Spleen (tissue), 10 donors: ENCODE data around the gene ENTPD8. TPM values are rescaled to one million over a fixed set of nuclear protein-coding genes. Genes with fewer than 3 reads are reported as not detected.

Experiments used
- microRNA-seq, 3 donors: library from miRNA; unstranded; fragments of <30 nt; microRNA quantifications; one replicate each; pipeline versions ENCODE4 to v1.1.0, GENCODE V29; 2019 to 2020
- polyA plus RNA-seq, 3 donors: library from polyadenylated mRNA; stranded (reverse); fragments of 200-250 nt; gene quantifications; one replicate each; pipeline ENCODE4 v1.2.1, GENCODE V29; 2013
- total RNA-seq, 7 donors: library from RNA; depleted of rRNA in 3 of 7; stranded (reverse); fragments of >200 nt in 3 of 7; fragmentation: NEBNext Ultra II Directional in 4 of 7; extraction: Animal tissue kit (Norgen Biotek cat#: 25700) in 4 of 7; gene quantifications; one replicate each; pipeline versions ENCODE4 v1.1.0 to v1.2.1, GENCODE V29; 2016 to 2021
- donor health status: healthy with polysubstance abuse.
- donor health status: DM: no; HTN: no; CAD: no; lungs with moderate emphysema.
- donor health status: DM: no; HTN: no; CAD: no.
- donor health status: Bipolar disorder and iron deficiency.
- donor health status: healthy.
- donor health status: DM: no; HTN: no; CAD: no.
- donor health status: DM: yes; HTN: yes; CAD: no.

ENTPD8 gene
- total and polyA plus RNA-seq, 10 donors, result 0.07 to 0.37 (median 0.18) TPM; not detected in 4

Small RNA genes lying within 50 kb of the gene (microRNA-seq; reads per million reads assigned to microRNA genes)
- gene MIR7114, result 0 to 0.36 (median 0.35) reads per million in 3 donors

Other genes starting within 250 kb of the ENTPD8 start
- gene TPRN, start 240.6 kb downstream of the ENTPD8 start, total RNA-seq, result 1 to 10 TPM; 6.3 to 9.6 (median 7.2) TPM
- gene TPRN, start 240.6 kb downstream of the ENTPD8 start, polyA plus RNA-seq, result 10 to 100 TPM in 1 of 3 donors, 1 to 10 TPM in 2; 4.5 to 10.7 (median 4.7) TPM
- gene TMEM203, start 235.7 kb downstream of the ENTPD8 start, total RNA-seq, result 10 to 100 TPM; 28.4 to 37.9 (median 34.6) TPM
- gene TMEM203, start 235.7 kb downstream of the ENTPD8 start, polyA plus RNA-seq, result 10 to 100 TPM; 37.4 to 50.1 (median 44.9) TPM
- gene NDOR1, start 235.7 kb downstream of the ENTPD8 start, total RNA-seq, result 10 to 100 TPM; 14.2 to 28.7 (median 21.6) TPM
- 10 to 100 TPM in 1 of 3 donors, 1 to 10 TPM in 2; 6.3 to 21.7 (median 9.0) TPM for gene NDOR1, start 235.7 kb downstream of the ENTPD8 start, polyA plus RNA-seq
- gene RNF208, start 219.1 kb downstream of the ENTPD8 start, total RNA-seq, result 1 to 10 TPM; 1.2 to 6.2 (median 2.4) TPM
- 1 to 10 TPM; 2.3 to 5.4 (median 2.9) TPM for gene RNF208, start 219.1 kb downstream of the ENTPD8 start, polyA plus RNA-seq
- gene CYSRT1, start 216.2 kb downstream of the ENTPD8 start, total RNA-seq, result under 1 TPM in 2 of 7 donors, not detected in 5; 0.36 to 0.94 TPM
- under 1 TPM; 0.55 to 0.70 (median 0.64) TPM for gene CYSRT1, start 216.2 kb downstream of the ENTPD8 start, polyA plus RNA-seq
- not detected for gene RNF224, start 213.9 kb downstream of the ENTPD8 start, total RNA-seq
- gene RNF224, start 213.9 kb downstream of the ENTPD8 start, polyA plus RNA-seq, result not detected
- gene SLC34A3, start 210.5 kb downstream of the ENTPD8 start, total RNA-seq, result not detected
- not detected for gene SLC34A3, start 210.5 kb downstream of the ENTPD8 start, polyA plus RNA-seq
- 100 to 1,000 TPM in 4 of 7 donors, 10 to 100 TPM in 3; 55.1 to 137 (median 102) TPM for gene TUBB4B, start 200.1 kb downstream of the ENTPD8 start, total RNA-seq
- gene TUBB4B, start 200.1 kb downstream of the ENTPD8 start, polyA plus RNA-seq, result 100 to 1,000 TPM in 2 of 3 donors, 10 to 100 TPM in 1; 59.6 to 112 (median 107) TPM
- not detected for gene STPG3, start 190.1 kb downstream of the ENTPD8 start, total RNA-seq
- gene STPG3, start 190.1 kb downstream of the ENTPD8 start, polyA plus RNA-seq, result not detected
- 10 to 100 TPM; 27.7 to 46.8 (median 39.9) TPM for gene NELFB, start 186.0 kb downstream of the ENTPD8 start, total RNA-seq
- gene NELFB, start 186.0 kb downstream of the ENTPD8 start, polyA plus RNA-seq, result 10 to 100 TPM; 26.6 to 49.7 (median 28.0) TPM
- gene TOR4A, start 163.6 kb downstream of the ENTPD8 start, total RNA-seq, result 10 to 100 TPM; 23.1 to 39.9 (median 29.4) TPM
- gene TOR4A, start 163.6 kb downstream of the ENTPD8 start, polyA plus RNA-seq, result 10 to 100 TPM in 1 of 3 donors, 1 to 10 TPM in 2; 3.2 to 10.8 (median 5.1) TPM
- gene NRARP, start 139.1 kb downstream of the ENTPD8 start, total RNA-seq, result 10 to 100 TPM in 3 of 7 donors, 1 to 10 TPM in 4; 5.6 to 24.4 (median 9.4) TPM
- gene NRARP, start 139.1 kb downstream of the ENTPD8 start, polyA plus RNA-seq, result 1 to 10 TPM in 1 of 3 donors, under 1 TPM in 2; 0.37 to 1.3 (median 0.94) TPM
- gene EXD3, start 18.2 kb downstream of the ENTPD8 start, total RNA-seq, result 10 to 100 TPM; 14.5 to 52.8 (median 29.8) TPM
- gene EXD3, start 18.2 kb downstream of the ENTPD8 start, polyA plus RNA-seq, result 10 to 100 TPM; 15.6 to 62.3 (median 43.4) TPM
- gene NOXA1, start 18.0 kb downstream of the ENTPD8 start, total RNA-seq, result 10 to 100 TPM in 2 of 7 donors, 1 to 10 TPM in 5; 1.9 to 15.0 (median 5.3) TPM
- 10 to 100 TPM in 1 of 3 donors, 1 to 10 TPM in 2; 3.2 to 10.7 (median 7.8) TPM for gene NOXA1, start 18.0 kb downstream of the ENTPD8 start, polyA plus RNA-seq
- gene NSMF, start 18.0 kb upstream of the ENTPD8 start, total RNA-seq, result 10 to 100 TPM; 21.8 to 39.0 (median 25.5) TPM
- 10 to 100 TPM; 21.8 to 49.3 (median 26.7) TPM for gene NSMF, start 18.0 kb upstream of the ENTPD8 start, polyA plus RNA-seq
- 10 to 100 TPM in 4 of 7 donors, 1 to 10 TPM in 3; 5.1 to 22.7 (median 11.3) TPM for gene PNPLA7, start 109.0 kb upstream of the ENTPD8 start, total RNA-seq
- gene PNPLA7, start 109.0 kb upstream of the ENTPD8 start, polyA plus RNA-seq, result 10 to 100 TPM in 2 of 3 donors, 1 to 10 TPM in 1; 8.4 to 19.9 (median 10.1) TPM
- gene MRPL41, start 110.5 kb upstream of the ENTPD8 start, total RNA-seq, result 10 to 100 TPM; 20.5 to 38.1 (median 32.8) TPM
- gene MRPL41, start 110.5 kb upstream of the ENTPD8 start, polyA plus RNA-seq, result 10 to 100 TPM; 69.9 to 98.1 (median 84.9) TPM
- gene DPH7, start 137.6 kb upstream of the ENTPD8 start, total RNA-seq, result 10 to 100 TPM; 31.7 to 47.3 (median 39.8) TPM
- gene DPH7, start 137.6 kb upstream of the ENTPD8 start, polyA plus RNA-seq, result 10 to 100 TPM; 41.3 to 80.5 (median 67.4) TPM
- 10 to 100 TPM; 12.7 to 17.5 (median 15.3) TPM for gene ZMYND19, start 149.2 kb upstream of the ENTPD8 start, total RNA-seq
- gene ZMYND19, start 149.2 kb upstream of the ENTPD8 start, polyA plus RNA-seq, result 10 to 100 TPM; 17.7 to 24.1 (median 17.8) TPM
- gene ARRDC1, start 164.3 kb upstream of the ENTPD8 start, total RNA-seq, result 10 to 100 TPM; 51.4 to 85.2 (median 70.2) TPM
- gene ARRDC1, start 164.3 kb upstream of the ENTPD8 start, polyA plus RNA-seq, result 100 to 1,000 TPM in 1 of 3 donors, 10 to 100 TPM in 2; 60.1 to 158 (median 95.1) TPM
- 100 to 1,000 TPM in 6 of 7 donors, 10 to 100 TPM in 1; 87.7 to 163 (median 130) TPM for gene EHMT1, start 177.6 kb upstream of the ENTPD8 start, total RNA-seq
- 10 to 100 TPM; 35.5 to 60.9 (median 54.9) TPM for gene EHMT1, start 177.6 kb upstream of the ENTPD8 start, polyA plus RNA-seq